H1 (cell line): Measurements from ENCODE around the gene FAM81A. TPM values are rescaled to one million over a fixed set of nuclear protein-coding genes. Genes with fewer than 3 reads are reported as not detected.

Source experiments
- CTCF ChIA-PET: fragments of 300-600 bp; sonication (Branson Sonifier 250); formaldehyde crosslinking; loops from one replicate; lab custom pipeline; 2021; ENCODE audit not compliant: partially characterized antibody; lab: Charles Lee
- POLR2A ChIA-PET: fragments of 300-600 bp; sonication (Branson Sonifier 250); formaldehyde crosslinking; loops from one replicate; lab custom pipeline; 2021; ENCODE audit warnings: inconsistent platforms; ENCODE audit not compliant: partially characterized antibody; lab: Charles Lee
- DNase-seq, 2 experiments: peaks; one replicate each; pipeline versions ENCODE4 v3.0.0 to v3.0.0-alpha.2; 2010 to 2022; ENCODE audit warnings: low spot score in 2 of 2, low read depth in 1 of 2, mixed read lengths in 1 of 2
- FAIRE-seq: peaks from 2 replicates; lab custom pipeline; 2011; peaks lifted over from hg19 to GRCh38; lab: Jason Lieb, UNC
- H2AFZ ChIP-seq: 2 replicates; pipeline ENCODE4 v1.8.1; 2012; ENCODE audit warnings: low read length, inconsistent platforms
- H2AK5ac ChIP-seq: 2 replicates; pipeline ENCODE4 v1.6.1; 2013; ENCODE audit warnings: low read depth, low read length
- H2BK120ac ChIP-seq: replicated peaks from 2 replicates; pipeline ENCODE3; 2013; ENCODE audit warnings: low read depth, low read length, inconsistent platforms
- H2BK12ac ChIP-seq: 2 replicates; pipeline ENCODE4 v1.6.1; 2013; ENCODE audit warnings: low read depth, low read length
- H2BK15ac ChIP-seq: 2 replicates; pipeline ENCODE4 v1.6.1; 2013; ENCODE audit warnings: low read length
- H2BK20ac ChIP-seq: 2 replicates; pipeline ENCODE4 v1.6.1; 2013; ENCODE audit warnings: low read length
- H2BK5ac ChIP-seq: 2 replicates; pipeline ENCODE4 v1.6.1; 2013; ENCODE audit warnings: low read depth, low read length
- H3K14ac ChIP-seq: 2 replicates; pipeline ENCODE4 v1.6.1; 2013; ENCODE audit warnings: inconsistent platforms; ENCODE audit not compliant: insufficient read length
- H3K18ac ChIP-seq: 2 replicates; pipeline ENCODE4 v1.6.1; 2013; ENCODE audit warnings: low read length; ENCODE audit errors: extremely low read depth
- H3K23ac ChIP-seq: 2 replicates; pipeline ENCODE4 v1.6.1; 2013; ENCODE audit warnings: inconsistent platforms; ENCODE audit not compliant: insufficient read length
- H3K23me2 ChIP-seq: 2 replicates; pipeline ENCODE4 v1.6.1; 2013; ENCODE audit warnings: low read depth, low read length
- H3K27ac ChIP-seq: 2 replicates; pipeline ENCODE4 v1.6.1; 2011; ENCODE audit warnings: low read depth, low read length, inconsistent platforms
- H3K27me3 ChIP-seq, 4 experiments: replicated peaks in 1 of 4; 1 replicate in 1 of 4; 2 replicates in 3 of 4; pipeline versions ENCODE4 v1.6.1 to v1.8.1; 2011 to 2013; ENCODE audit warnings: low read length in 3 of 4, mild to moderate bottlenecking in 3 of 4, inconsistent platforms in 2 of 4, mixed read lengths in 2 of 4, moderate library complexity in 1 of 4; ENCODE audit not compliant: control insufficient read depth in 3 of 4, insufficient read depth in 3 of 4; ENCODE audit errors: extremely low read depth in 1 of 4
- H3K36me3 ChIP-seq, 4 experiments: 2 replicates each; pipeline versions ENCODE4 v1.6.1 to v1.8.1; 2011 to 2013; ENCODE audit warnings: mild to moderate bottlenecking in 4 of 4, low read length in 3 of 4, moderate library complexity in 2 of 4, control low read depth in 1 of 4, inconsistent platforms in 1 of 4; ENCODE audit not compliant: insufficient read depth in 4 of 4, control insufficient read depth in 2 of 4
- H3K4ac ChIP-seq: replicated peaks from 2 replicates; pipeline ENCODE3; 2013; ENCODE audit warnings: low read length, low read depth, mixed read lengths, inconsistent platforms; ENCODE audit not compliant: insufficient read length
- H3K4me1 ChIP-seq, 4 experiments: replicated peaks in 1 of 4; 1 replicate in 1 of 4; 2 replicates in 3 of 4; pipeline versions ENCODE4 v1.6.1 to v1.8.1; 2011 to 2013; ENCODE audit warnings: low read length in 3 of 4, inconsistent platforms in 2 of 4, mixed read lengths in 1 of 4; ENCODE audit not compliant: insufficient read depth in 4 of 4, control insufficient read depth in 3 of 4
- H3K4me2 ChIP-seq, 2 experiments: 2 replicates each; pipeline versions ENCODE4 v1.6.1 to v1.8.1; 2011 to 2013; ENCODE audit warnings: low read depth in 2 of 2, low read length in 2 of 2, control low read depth in 1 of 2, inconsistent platforms in 1 of 2, mild to moderate bottlenecking in 1 of 2; ENCODE audit not compliant: insufficient read depth in 1 of 2
- H3K4me3 ChIP-seq, 4 experiments: fragments of 200-600, 300-600 bp in 1 of 4; sonication (generic), shearing (Covaris generic), sonication (Bioruptor Twin) in 1 of 4; 2 replicates each; pipeline versions ENCODE4 v1.5.1 to v1.8.1; 2011 to 2016; ENCODE audit warnings: low read length in 4 of 4, low read depth in 3 of 4, control low read depth in 2 of 4, inconsistent platforms in 2 of 4, mild to moderate bottlenecking in 2 of 4, mixed read lengths in 1 of 4, moderate library complexity in 1 of 4; ENCODE audit not compliant: insufficient read depth in 2 of 4; ENCODE audit errors: extremely low read depth in 1 of 4
- H3K56ac ChIP-seq: replicated peaks from 2 replicates; pipeline ENCODE3; 2013; ENCODE audit warnings: low read depth, mild to moderate bottlenecking, mixed read lengths, low read length, inconsistent platforms; ENCODE audit not compliant: insufficient read length
- H3K79me1 ChIP-seq: 2 replicates; pipeline ENCODE4 v1.6.1; 2013; ENCODE audit warnings: low read depth, low read length, control low read depth
- H3K79me2 ChIP-seq, 2 experiments: 2 replicates each; pipeline versions ENCODE4 v1.6.1 to v1.8.1; 2012 to 2013; ENCODE audit warnings: low read length in 2 of 2, mild to moderate bottlenecking in 2 of 2, inconsistent platforms in 1 of 2; ENCODE audit not compliant: insufficient read depth in 2 of 2, control insufficient read depth in 1 of 2
- H3K9ac ChIP-seq, 4 experiments: replicated peaks in 1 of 4; 1 replicate in 1 of 4; 2 replicates in 3 of 4; pipeline versions ENCODE4 v1.6.1 to v1.8.1; 2011 to 2013; ENCODE audit warnings: low read depth in 3 of 4, low read length in 3 of 4, control low read depth in 2 of 4, mild to moderate bottlenecking in 2 of 4, moderate library complexity in 2 of 4, inconsistent platforms in 1 of 4; ENCODE audit errors: extremely low read depth in 1 of 4
- H3K9me3 ChIP-seq, 2 experiments: 2 replicates each; pipeline versions ENCODE4 v1.6.1 to v1.8.1; 2012 to 2013; ENCODE audit warnings: mild to moderate bottlenecking in 2 of 2, moderate library complexity in 2 of 2, control low read depth in 1 of 2, inconsistent platforms in 1 of 2, low read depth in 1 of 2, low read length in 1 of 2, mixed read lengths in 1 of 2; ENCODE audit not compliant: insufficient read depth in 2 of 2
- H4K20me1 ChIP-seq, 2 experiments: replicated peaks in 1 of 2; 2 replicates each; pipeline versions ENCODE3 to v1.8.1; 2011 to 2013; ENCODE audit warnings: inconsistent platforms in 2 of 2, low read length in 2 of 2, mild to moderate bottlenecking in 1 of 2; ENCODE audit not compliant: insufficient read depth in 2 of 2, control insufficient read depth in 1 of 2
- H4K5ac ChIP-seq: 2 replicates; pipeline ENCODE4 v1.6.1; 2013; ENCODE audit warnings: low read length, low read depth, mixed read lengths, inconsistent platforms; ENCODE audit not compliant: insufficient read length
- H4K8ac ChIP-seq: 2 replicates; pipeline ENCODE4 v1.8.0; 2013; ENCODE audit warnings: mild to moderate bottlenecking, moderate library complexity, low read length, inconsistent platforms; ENCODE audit not compliant: insufficient read depth; ENCODE audit errors: extremely low read depth
- H4K91ac ChIP-seq: replicated peaks from 2 replicates; pipeline ENCODE3; 2013; ENCODE audit warnings: low read length, mixed read lengths, inconsistent platforms; ENCODE audit not compliant: insufficient read length
- CBX8 ChIP-seq: fragments of 300-800, 300-1000 bp; sonication (generic); IDR thresholded peaks from 2 replicates; pipeline ENCODE4 v1.7.1; 2016; ENCODE audit warnings: low read depth, low read length, borderline replicate concordance
- CHD2 ChIP-seq: IDR thresholded peaks from 2 replicates; pipeline ENCODE4 v1.6.1; 2012; ENCODE audit warnings: low read length, improper control_type of control experiment
- EZH2 ChIP-seq: fragments of 200-600 bp; sonication (generic); IDR thresholded peaks from 2 replicates; pipeline ENCODE4 v1.7.1; 2012; ENCODE audit warnings: low read depth, mild to moderate bottlenecking, moderate library complexity, low read length, inconsistent platforms; ENCODE audit not compliant: severe bottlenecking
- NANOG ChIP-seq: IDR thresholded peaks from 2 replicates; pipeline ENCODE4 v1.6.1; 2011; ENCODE audit warnings: low read length, low read depth, mild to moderate bottlenecking, inconsistent platforms; ENCODE audit not compliant: insufficient read depth, poor library complexity, severe bottlenecking
- NRF1 ChIP-seq: IDR thresholded peaks from 2 replicates; pipeline ENCODE4 v1.6.1; 2011; ENCODE audit warnings: mild to moderate bottlenecking, low read depth, low read length, improper control_type of control experiment
- POLR2A ChIP-seq, 2 experiments: IDR thresholded peaks; 1 replicate in 1 of 2; 2 replicates in 1 of 2; pipeline ENCODE4 v1.6.1; 2011; ENCODE audit warnings: low read depth in 2 of 2, low read length in 2 of 2, mild to moderate bottlenecking in 2 of 2; ENCODE audit errors: control extremely low read depth in 1 of 2
- SIX5 ChIP-seq: IDR thresholded peaks from 2 replicates; pipeline ENCODE4 v1.6.1; 2011; ENCODE audit warnings: mild to moderate bottlenecking, low read depth, low read length
- TCF12 ChIP-seq: IDR thresholded peaks from 2 replicates; pipeline ENCODE4 v1.6.1; 2011; ENCODE audit warnings: low read depth, mild to moderate bottlenecking, low read length
- ZNF274 ChIP-seq: IDR thresholded peaks from 2 replicates; pipeline ENCODE4 v1.7.0; 2012; ENCODE audit warnings: low read length, borderline replicate concordance; ENCODE audit errors: extremely low read depth
- polyA plus RNA-seq, 7 experiments: library from polyadenylated mRNA; depleted of rRNA in 3 of 7; stranded (reverse) in 5 of 7; unstranded in 2 of 7; fragments of >200 nt in 5 of 7; fragments of 200-250 nt in 2 of 7; gene quantifications; 1 replicate in 5 of 7; 2 replicates in 1 of 7; 4 replicates in 1 of 7; pipeline versions ENCODE4 v1.2.1 to v1.2.3, GENCODE V29; 2011 to 2013; ENCODE audit warnings: missing spikeins in 2 of 7, mixed read lengths in 2 of 7
- total RNA-seq: library from RNA; stranded (reverse); fragmentation: NEBNext Ultra II Directional; extraction: Animal tissue kit (Norgen Biotek cat#: 25700); gene quantifications from 2 replicates; pipeline ENCODE4 v1.2.1, GENCODE V29; 2021
- TF ChIP-seq, protein P1 (sequence below): IDR thresholded peaks from 2 replicates; pipeline ENCODE4 v1.6.1; 2011; ENCODE audit warnings: low read depth, mild to moderate bottlenecking, low read length; ENCODE audit not compliant: insufficient read depth

Gene FAM81A
- total and polyA plus RNA-seq, 2 of the 8 experiments (the other 6 are each of a cell fraction or from before 2014, with no cell fraction given): 0.56 to 3.0 TPM

DNA sequence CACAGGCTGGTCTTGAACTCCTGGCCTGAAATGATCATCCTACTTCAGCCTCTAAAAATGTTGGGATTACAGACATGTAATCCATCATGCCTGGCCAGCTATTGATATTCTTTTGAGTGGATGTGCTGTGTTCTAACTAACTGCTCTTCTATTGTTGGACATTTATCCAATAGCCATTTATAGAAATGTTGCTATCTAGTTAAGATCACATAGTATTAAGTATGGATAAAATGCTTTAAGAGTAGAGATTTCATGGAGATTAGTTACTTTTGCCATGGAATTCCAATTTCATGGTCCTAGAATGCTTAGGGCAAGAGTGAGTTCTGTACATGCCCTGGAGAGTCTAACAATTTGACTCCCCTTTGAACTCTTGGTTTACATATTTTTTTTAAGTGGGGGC is 10.9 kb downstream of the FAM81A start:
- Histone ChIP-seq H4K20me1 (no peaks in the 10 kb centered on the region), H2BK120ac (no peak overlapping the region), H3K27me3 (no peaks in the 10 kb centered on the region), H2BK5ac (no peak overlapping the region), H4K8ac (no peak overlapping the region), H2BK20ac (no peak overlapping the region), H2AFZ (no peak overlapping the region), H3K79me1 (no peaks in the 10 kb centered on the region), H3K4ac (no peak overlapping the region), H3K4me2 (no peak overlapping the region), H4K5ac (no peak overlapping the region), H3K9ac (no peak overlapping the region), H2BK12ac (no peak overlapping the region), H3K4me1 (peaks cover 0 to 4% (median 0%) of the 10 kb centered on the region in 4 experiments; a peak in 2 of 7 replicates), H3K56ac (no peak overlapping the region), H3K79me2 (no peaks in the 10 kb centered on the region), H3K27ac (no peak overlapping the region), H3K23me2 (no peaks in the 10 kb centered on the region), H4K91ac (no peak overlapping the region), H2BK15ac (no peak overlapping the region), H3K23ac (no peak overlapping the region), H3K18ac (no peak overlapping the region), H3K4me3 (no peak overlapping the region), H3K9me3 (no peaks in the 10 kb centered on the region), H2AK5ac (no peak overlapping the region), H3K36me3 (no peaks in the 10 kb centered on the region), H3K14ac (no peak overlapping the region)
- CTCF ChIA-PET: interaction anchor here (1.3 kb wide), 1 partner anchor 275 kb away, joined by 4 read pairs; no protein-coding TSS in a partner anchor
- TF ChIP-seq SIX5 (no peak), TCF12 (no peak), NRF1 (no peak), POLR2A (IDR thresholded peaks at IDR 0.05; ENCODE audit: control extremely low read depth in 1 of 2, low read depth in 2 of 2, low read length in 2 of 2) (no peak), CBX8 (no peak), NANOG (no peak), EZH2 (no peak), CHD2 (no peak), ZNF274 (no peak)
- TF ChIP-seq, protein P1, sequence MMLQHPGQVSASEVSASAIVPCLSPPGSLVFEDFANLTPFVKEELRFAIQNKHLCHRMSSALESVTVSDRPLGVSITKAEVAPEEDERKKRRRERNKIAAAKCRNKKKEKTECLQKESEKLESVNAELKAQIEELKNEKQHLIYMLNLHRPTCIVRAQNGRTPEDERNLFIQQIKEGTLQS: no peak
- no peak for FAIRE-seq
- POLR2A ChIA-PET: no interaction called here
- no peak for DNase-seq
